AG04449 (cell line): ENCODE data around the gene RPL32.

Source experiments
- CTCF ChIA-PET: fragments of 350-600 bp; formaldehyde crosslinking; extraction: SDS; loops from one replicate; lab custom pipeline; 2021; ENCODE audit warnings: antibody characterized with exemption; lab: Yijun Ruan, JAX
- POLR2A ChIA-PET: fragments of 400-600, 350-600 bp; formaldehyde crosslinking; extraction: SDS; loops from one replicate; lab custom pipeline; 2020; ENCODE audit warnings: antibody characterized with exemption, inconsistent platforms; lab: Yijun Ruan, JAX
- DNase-seq: peaks from one replicate; pipeline ENCODE4 v3.0.0-alpha.2; 2010; ENCODE audit warnings: low read depth, low spot score
- H3K4me3 ChIP-seq: 2 replicates; pipeline ENCODE4 v1.5.1; 2011; ENCODE audit warnings: low read depth, mild to moderate bottlenecking, control low read depth, low read length
- CTCF ChIP-seq: IDR thresholded peaks from one replicate; pipeline ENCODE4 v1.5.1; 2011; ENCODE audit warnings: mild to moderate bottlenecking, moderate library complexity, low read length, control low read depth, inconsistent platforms; ENCODE audit not compliant: insufficient read depth; ENCODE audit errors: missing control alignments

RPL32 gene

GRCh38 chr3:12868039-12869034, 27.0 kb upstream of the RPL32 start:
- POLR2A ChIA-PET, result no interaction called here
- TF ChIP-seq CTCF, result peak; percentile 94
- no peak for DNase-seq
- H3K4me3 ChIP-seq, result no peak overlapping the region
- CTCF ChIA-PET, result interaction anchor here (0.7 to 7.7 kb wide), 24 partner anchors 9 to 360 kb away, joined by 3 to 78 read pairs (median 6); no protein-coding TSS in a partner anchor

GRCh38 chr3:12866836-12867235, 25.5 kb upstream of the RPL32 start:
- no peak for DNase-seq
- H3K4me3 ChIP-seq, result no peak overlapping the region
- TF ChIP-seq CTCF, result no peak
- POLR2A ChIA-PET, result no interaction called here
- CTCF ChIA-PET, result interaction anchor here (1.2 to 7.7 kb wide), 7 partner anchors 10 to 122 kb away, joined by 5 to 78 read pairs (median 11); partner anchors contain the start of gene RPL32

- CTCF ChIA-PET, result interaction anchor here (1.1 to 7.7 kb wide), 3 partner anchors 21 to 119 kb away, joined by 3 to 78 read pairs (median 3); no protein-coding TSS in a partner anchor
- DNase-seq, result no peak
These were observed 23.9 kb upstream of the RPL32 start for GRCh38 chr3:12865271-12865670.

GRCh38 chr3:12862387-12862786, 21.0 kb upstream of the RPL32 start:
- ChIA-PET CTCF (interaction anchor here (1.1 to 3.0 kb wide), 6 partner anchors 8 to 133 kb away, joined by 3 to 10 read pairs (median 4); partner anchors contain the start of gene RPL32), POLR2A (no interaction called here)
- no peak for DNase-seq
- no peak overlapping the region for H3K4me3 ChIP-seq
- TF ChIP-seq CTCF, result no peak

More at GRCh38 chr3:12865271-12865670, 23.9 kb upstream of the RPL32 start:
- H3K4me3 ChIP-seq, result no peak overlapping the region
- POLR2A ChIA-PET, result no interaction called here
- TF ChIP-seq CTCF, result no peak

- TF ChIP-seq CTCF, result no peak
- no peak overlapping the region for H3K4me3 ChIP-seq
- POLR2A ChIA-PET, result no interaction called here
- CTCF ChIA-PET, result interaction anchor here (1.5 to 3.0 kb wide), 2 partner anchors 20 to 30 kb away, joined by 8 to 10 read pairs; partner anchors contain the start of gene RPL32
- no peak for DNase-seq
These were observed 20.2 kb upstream of the RPL32 start for GRCh38 chr3:12861611-12862010.

- ChIA-PET POLR2A (no interaction called here), CTCF (interaction anchor here (1.2 to 1.6 kb wide), 4 partner anchors 10 to 33 kb away, joined by 3 to 6 read pairs (median 4); partner anchors contain the start of gene RPL32)
- no peak for TF ChIP-seq CTCF
- no peak for DNase-seq
- H3K4me3 ChIP-seq, result no peak overlapping the region
These were observed 18.5 kb upstream of the RPL32 start for GRCh38 chr3:12859840-12860239.
